HUDEP-2 (cell line): Measurements from ENCODE around the gene PTBP1.

ENCODE experiments used
- DNase-seq, 76 experiments: peaks; one replicate each; lab custom pipeline; 2025; ENCODE audit not compliant: unreplicated experiment in 76 of 76; lab: John Stamatoyannopoulos, UW

PTBP1 gene

DNA sequence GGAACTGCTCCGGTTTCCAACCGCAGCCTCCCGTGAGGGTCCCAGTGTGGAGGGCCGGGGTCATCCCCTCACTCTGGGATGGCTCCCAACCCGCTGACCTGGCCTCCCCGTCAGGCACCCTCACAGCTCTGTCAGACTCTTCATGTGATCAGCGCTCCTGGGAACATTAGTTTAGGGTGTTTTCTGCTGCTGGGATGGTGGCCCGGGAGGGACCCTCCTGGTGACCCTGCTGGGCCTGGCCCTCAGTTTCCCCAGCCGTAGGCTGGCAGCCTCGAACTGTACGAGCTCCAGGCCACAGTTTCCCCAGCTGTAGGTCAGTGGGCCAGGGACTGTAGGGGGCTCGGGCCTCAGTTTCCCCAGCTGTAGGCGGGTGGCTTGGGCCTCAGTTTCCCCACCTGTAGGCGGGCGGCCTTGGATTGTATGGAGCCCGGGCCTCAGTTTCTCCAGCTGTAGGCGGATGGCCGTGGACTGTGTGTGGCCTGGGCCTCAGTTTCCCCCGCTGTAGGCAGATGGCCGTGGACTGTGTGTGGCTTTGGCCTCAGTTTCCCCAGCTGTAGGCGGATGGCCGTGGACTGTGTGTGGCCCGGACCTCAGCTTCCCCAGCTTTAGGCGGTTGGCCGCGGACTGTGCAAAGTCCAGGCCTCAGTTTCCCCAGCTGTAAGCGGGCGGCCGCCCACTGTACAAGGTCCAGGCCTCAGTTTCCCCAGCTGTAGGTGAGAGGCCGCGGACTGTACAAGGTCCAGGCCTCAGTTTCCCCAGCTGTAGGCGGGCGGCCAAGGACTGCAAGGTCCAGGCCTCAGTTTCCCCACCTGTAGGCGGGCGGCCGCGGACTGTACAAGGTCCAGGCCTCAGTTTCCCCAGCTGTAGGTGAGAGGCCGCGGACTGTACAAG lies 1.3 kb upstream of the PTBP1 start:
- DNase-seq, result no peak

GRCh38 chr19:797528-798414 lies 519 bp downstream of the PTBP1 start:
- DNase-seq, result peak in 71 of 76 experiments; percentile 28 to 92 (median 88)

DNA sequence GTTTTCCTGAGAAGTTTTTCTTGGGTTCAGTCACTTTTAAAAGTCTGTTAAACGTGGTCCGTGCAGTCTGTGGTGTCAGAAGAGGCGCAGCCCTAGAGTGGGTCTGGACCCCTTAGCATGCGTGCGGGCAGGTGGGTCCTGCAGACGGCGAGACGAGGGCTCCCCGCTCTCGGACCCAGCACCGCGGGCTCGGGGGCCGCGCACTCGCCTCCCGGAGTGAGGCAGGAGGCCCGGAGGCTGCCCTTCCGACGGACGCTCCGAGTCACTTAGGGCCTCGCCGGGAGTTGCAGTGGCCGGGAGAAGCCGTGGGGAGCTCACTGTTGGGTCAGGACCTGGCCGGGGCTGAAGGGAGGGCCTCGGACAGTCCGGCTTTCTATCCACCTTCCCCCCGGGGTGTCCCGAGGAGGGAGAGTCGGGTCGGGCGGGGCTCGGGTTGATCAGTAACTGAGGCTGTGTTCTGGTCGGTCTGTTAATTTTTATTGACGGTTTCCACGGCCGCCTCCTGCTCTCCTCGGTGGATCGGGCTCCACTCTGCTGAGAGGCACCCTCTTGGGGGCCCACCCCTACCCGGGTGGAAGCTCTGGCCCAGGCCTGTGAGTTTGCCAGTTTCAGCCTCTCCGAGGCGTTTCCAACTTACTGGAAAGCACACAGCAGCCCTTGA lies 1.3 kb downstream of the PTBP1 start:
- DNase-seq, result peak in 15 of 76 experiments; percentile 26 to 58 (median 44)

DNA sequence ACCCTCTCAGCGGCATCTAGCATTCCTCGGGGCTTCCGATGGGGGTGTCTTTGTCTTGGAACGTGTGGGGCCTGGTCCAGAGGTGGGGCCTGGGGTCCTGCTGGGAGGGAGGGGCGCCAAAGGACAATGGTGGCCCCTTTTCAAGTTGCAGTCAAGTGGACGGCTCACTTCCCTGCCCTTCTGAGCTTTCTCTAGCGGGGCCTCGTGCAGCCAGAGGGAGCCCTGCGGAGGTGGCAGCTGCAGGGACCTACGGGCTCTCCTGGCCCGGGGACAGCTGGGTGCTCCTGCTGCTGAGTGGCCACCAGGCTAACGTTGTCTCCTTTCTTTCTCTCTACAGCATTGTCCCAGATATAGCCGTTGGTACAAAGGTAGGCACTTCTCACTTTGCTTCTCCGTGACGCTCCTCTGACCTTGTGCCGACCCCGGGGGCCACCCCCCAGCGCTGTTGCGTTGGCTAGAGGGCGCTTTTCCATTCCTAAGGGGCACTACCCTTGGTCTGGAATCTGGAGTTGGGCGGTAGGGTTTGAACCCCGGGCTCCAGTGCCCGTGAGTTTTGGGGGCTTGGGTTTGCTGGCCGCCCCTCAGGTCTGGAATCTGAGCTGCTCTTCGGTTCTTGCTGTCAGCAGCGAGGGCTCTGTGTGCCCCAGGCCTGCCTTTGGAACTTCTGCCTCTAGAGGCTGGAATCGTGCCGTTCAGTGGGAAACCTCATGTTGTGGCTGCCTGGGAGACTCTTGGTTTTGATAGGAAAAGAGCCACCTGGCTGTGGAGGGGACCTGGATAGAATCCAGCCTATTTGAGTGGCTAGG lies 2.0 kb downstream of the PTBP1 start:
- peak in 34 of 76 experiments; percentile 25 to 63 (median 44) for DNase-seq

- peak in 15 of 76 experiments; percentile 18 to 54 (median 37) for DNase-seq
Measured at GRCh38 chr19:800360-801029, 3.2 kb downstream of the PTBP1 start.

- peak in 68 of 76 experiments; percentile 42 to 92 (median 80) for DNase-seq
Measured at GRCh38 chr19:801030-801860, 4.0 kb downstream of the PTBP1 start.

DNA sequence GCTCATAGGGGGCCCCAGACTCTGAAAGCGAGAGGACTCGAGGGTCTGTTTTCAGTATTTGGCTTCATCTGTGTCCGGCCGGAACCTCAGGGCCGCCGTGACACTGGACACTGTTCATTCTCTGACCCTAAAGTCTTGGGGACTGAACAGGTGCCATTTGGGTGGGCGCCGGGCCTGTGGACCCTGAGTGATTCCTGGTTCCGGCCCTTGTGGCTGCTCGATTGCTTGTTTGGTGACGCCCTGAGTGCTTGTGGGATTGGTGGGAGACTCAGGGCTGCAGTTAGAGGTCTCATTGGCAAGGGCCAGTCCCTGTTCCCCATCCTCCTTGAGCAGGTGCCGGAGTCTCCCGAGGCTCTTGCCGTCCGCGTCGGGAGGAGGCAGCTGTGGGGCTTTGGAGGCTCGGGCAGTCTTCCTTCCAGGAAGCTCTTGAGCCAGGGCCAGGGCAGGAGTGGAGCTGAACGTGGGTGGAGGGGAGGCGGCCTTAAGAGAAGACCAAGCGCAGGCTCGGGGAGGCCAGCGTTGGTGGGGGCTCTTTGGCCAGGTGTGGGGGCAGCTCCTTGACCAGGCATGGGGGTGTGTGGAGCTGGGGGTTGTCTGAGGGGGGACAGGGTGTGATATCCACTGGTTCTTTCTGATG lies 4.7 kb downstream of the PTBP1 start:
- no peak for DNase-seq

DNA sequence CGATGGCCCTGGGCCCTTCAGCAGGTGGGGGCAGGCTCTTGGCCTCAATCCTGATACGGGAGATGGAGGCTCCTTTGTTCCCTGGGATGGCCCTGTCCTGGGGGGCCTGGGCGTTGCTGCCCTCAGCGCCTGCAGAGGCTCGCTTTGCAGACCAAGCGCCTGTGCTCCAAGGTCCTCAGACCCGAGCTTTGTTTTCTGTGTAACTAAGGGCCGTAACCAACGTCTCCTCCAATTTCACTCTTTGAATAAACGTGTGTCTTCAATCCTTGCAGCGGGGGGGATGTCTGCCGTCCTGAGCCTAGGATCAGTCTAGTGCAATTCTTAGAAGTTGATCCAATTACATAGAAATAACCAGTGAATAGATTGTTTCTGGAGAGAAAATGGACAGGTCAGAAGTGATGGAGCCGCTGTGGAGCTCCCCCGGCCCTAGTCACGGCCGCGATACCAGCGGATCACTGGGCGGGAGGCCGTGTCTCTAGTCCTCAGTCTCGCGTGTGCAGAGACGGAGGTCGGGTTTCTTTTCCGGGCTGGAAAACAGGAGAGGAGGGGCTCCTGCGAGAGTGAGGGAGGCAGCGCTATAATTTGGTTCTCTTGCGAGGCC lies 5.3 kb downstream of the PTBP1 start:
- no peak for DNase-seq

GRCh38 chr19:803099-803561 lies 5.9 kb downstream of the PTBP1 start:
- no peak for DNase-seq

GRCh38 chr19:803686-804418 lies 6.6 kb downstream of the PTBP1 start:
- no peak for DNase-seq

DNA sequence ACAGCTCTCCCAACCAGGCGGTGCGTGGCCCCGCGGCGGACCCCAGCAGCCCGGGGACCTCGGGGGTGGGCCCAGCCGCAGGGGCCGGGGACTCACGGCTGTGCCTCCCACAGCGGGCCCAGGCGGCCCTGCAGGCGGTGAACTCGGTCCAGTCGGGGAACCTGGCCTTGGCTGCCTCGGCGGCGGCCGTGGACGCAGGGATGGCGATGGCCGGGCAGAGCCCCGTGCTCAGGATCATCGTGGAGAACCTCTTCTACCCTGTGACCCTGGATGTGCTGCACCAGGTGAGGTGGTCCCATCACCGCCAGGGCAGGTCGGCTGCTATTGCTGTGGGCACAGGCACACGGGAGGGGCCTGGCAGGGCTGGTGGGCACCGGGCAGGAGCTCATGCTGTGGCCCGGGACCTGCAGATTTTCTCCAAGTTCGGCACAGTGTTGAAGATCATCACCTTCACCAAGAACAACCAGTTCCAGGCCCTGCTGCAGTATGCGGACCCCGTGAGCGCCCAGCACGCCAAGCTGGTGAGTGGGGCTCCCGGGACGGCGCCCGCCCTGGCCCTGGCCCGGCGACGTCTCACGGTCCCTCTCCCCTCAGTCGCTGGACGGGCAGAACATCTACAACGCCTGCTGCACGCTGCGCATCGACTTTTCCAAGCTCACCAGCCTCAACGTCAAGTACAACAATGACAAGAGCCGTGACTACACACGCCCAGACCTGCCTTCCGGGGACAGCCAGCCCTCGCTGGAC lies 7.3 kb downstream of the PTBP1 start:
- DNase-seq, result no peak

GRCh38 chr19:805166-805551 lies 7.9 kb downstream of the PTBP1 start:
- no peak for DNase-seq

GRCh38 chr19:805600-806550 lies 8.6 kb downstream of the PTBP1 start:
- DNase-seq, result no peak

DNA sequence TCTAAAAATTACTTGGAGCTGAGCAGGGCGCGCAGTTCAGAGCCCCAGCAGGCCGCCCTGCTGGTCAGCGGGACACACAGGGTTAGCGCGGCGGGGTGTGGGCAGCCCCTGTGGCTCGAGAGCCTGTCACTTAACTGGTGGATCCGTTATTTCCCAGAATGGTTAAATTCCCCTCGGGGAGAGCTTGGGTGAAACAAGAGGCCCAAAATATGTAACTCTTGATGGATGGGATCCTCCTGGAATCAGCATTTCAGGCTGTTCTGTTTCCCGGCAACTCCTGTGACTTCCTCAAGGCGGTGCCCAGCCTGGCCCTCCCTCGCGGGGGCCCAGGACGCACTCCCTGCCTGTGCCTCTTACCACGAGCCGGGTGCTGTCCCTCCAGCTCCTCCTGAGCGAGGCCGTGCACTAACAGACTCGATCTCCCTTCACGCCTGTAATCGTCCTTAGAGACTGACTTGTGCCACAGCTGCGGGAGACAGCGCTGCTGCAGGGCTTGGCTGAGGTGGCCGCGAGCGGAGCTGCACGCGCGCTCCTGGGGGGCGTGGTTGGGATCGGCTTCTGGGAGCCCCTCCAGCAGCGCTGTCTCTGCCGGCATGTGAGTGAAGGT lies 9.7 kb downstream of the PTBP1 start:
- DNase-seq, result no peak
